Epithelial cell of esophagus (primary cell): ENCODE data around the gene BCAM.

Experiments used
- DNase-seq: peaks from one replicate; pipeline ENCODE4 v3.0.0; 2010; ENCODE audit warnings: low read depth
- H3K4me3 ChIP-seq: 2 replicates; pipeline ENCODE4 v1.5.1; 2011; ENCODE audit warnings: mild to moderate bottlenecking, low read length, control low read depth
- TF ChIP-seq, protein P1 (sequence below): IDR thresholded peaks from 2 replicates; pipeline ENCODE4 v1.5.1; 2011; ENCODE audit warnings: low read depth, mild to moderate bottlenecking, low read length, control low read depth, inconsistent platforms; ENCODE audit not compliant: insufficient read depth; ENCODE audit errors: missing control alignments

The BCAM gene

DNA sequence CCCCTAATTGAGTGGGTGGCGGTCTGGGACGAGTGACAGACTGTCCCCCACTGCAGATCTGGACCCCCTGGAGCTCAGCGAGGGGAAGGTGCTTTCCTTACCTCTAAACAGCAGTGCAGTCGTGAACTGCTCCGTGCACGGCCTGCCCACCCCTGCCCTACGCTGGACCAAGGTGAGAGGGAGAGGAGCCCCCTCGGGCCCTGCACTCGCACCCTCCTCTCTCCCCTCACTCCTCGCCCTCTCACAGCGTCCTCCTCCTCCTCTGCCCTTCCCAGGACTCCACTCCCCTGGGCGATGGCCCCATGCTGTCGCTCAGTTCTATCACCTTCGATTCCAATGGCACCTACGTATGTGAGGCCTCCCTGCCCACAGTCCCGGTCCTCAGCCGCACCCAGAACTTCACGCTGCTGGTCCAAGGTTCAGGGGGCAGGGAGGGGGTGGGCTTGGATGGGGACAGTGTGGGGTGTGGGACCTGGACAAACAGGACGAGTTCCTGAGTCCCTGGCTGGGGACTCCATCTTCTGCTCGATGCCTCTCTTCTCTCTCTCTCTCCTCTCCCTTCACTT, 9.6 kb downstream of the BCAM start:
- TF ChIP-seq, protein P1, sequence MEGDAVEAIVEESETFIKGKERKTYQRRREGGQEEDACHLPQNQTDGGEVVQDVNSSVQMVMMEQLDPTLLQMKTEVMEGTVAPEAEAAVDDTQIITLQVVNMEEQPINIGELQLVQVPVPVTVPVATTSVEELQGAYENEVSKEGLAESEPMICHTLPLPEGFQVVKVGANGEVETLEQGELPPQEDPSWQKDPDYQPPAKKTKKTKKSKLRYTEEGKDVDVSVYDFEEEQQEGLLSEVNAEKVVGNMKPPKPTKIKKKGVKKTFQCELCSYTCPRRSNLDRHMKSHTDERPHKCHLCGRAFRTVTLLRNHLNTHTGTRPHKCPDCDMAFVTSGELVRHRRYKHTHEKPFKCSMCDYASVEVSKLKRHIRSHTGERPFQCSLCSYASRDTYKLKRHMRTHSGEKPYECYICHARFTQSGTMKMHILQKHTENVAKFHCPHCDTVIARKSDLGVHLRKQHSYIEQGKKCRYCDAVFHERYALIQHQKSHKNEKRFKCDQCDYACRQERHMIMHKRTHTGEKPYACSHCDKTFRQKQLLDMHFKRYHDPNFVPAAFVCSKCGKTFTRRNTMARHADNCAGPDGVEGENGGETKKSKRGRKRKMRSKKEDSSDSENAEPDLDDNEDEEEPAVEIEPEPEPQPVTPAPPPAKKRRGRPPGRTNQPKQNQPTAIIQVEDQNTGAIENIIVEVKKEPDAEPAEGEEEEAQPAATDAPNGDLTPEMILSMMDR = no peak
- DNase-seq = no peak
- H3K4me3 ChIP-seq = no peak overlapping the region

DNA sequence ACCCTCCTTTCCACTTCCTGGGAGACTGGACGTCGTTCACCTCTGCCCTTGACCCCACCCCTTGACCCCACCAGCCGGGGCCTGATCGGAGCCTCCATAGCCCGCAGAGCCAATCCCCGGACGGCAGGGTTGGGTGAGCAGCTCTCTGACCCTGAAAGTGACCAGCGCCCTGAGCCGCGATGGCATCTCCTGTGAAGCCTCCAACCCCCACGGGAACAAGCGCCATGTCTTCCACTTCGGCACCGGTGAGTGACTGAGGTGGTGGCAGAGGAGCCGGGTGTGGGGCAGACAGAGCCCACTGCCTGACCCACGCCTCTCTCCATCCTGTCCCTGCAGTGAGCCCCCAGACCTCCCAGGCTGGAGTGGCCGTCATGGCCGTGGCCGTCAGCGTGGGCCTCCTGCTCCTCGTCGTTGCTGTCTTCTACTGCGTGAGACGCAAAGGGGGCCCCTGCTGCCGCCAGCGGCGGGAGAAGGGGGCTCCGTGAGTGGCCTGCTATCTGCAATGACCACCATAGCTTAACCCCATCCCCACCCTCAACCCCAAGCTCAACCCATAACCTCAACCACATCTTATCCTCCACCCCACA, 10.4 kb downstream of the BCAM start:
- H3K4me3 ChIP-seq = no peak overlapping the region
- TF ChIP-seq, protein P1 = no peak

DNA sequence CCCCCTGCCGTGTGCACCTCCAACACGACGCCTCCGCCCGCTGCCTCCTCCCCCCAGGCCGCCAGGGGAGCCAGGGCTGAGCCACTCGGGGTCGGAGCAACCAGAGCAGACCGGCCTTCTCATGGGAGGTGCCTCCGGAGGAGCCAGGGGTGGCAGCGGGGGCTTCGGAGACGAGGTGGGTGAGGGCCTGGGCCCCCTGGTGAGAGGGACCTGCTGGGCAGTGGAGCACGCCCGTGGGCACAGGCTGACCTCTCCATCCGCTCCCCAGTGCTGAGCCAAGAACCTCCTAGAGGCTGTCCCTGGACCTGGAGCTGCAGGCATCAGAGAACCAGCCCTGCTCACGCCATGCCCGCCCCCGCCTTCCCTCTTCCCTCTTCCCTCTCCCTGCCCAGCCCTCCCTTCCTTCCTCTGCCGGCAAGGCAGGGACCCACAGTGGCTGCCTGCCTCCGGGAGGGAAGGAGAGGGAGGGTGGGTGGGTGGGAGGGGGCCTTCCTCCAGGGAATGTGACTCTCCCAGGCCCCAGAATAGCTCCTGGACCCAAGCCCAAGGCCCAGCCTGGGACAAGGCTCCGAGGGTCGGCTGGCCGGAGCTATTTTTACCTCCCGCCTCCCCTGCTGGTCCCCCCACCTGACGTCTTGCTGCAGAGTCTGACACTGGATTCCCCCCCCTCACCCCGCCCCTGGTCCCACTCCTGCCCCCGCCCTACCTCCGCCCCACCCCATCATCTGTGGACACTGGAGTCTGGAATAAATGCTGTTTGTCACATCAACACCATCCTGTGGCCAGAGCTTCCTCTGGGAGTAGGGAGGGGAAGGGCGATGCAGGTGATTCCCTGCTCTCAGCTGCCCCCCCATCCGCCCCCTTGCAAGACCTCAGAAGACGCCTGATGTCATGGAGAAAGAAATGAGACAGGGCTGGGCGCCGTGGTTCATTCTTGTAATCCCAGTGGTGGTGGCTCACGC, 12.0 kb downstream of the BCAM start:
- no peak overlapping the region for H3K4me3 ChIP-seq
- DNase-seq = no peak
- TF ChIP-seq, protein P1 = no peak

More for the DNA sequence above, 10.4 kb downstream of the BCAM start:
- DNase-seq = no peak

GRCh38 chr19:44822177-44822576, 13.3 kb downstream of the BCAM start:
- H3K4me3 ChIP-seq = no peak overlapping the region
- no peak for DNase-seq
- TF ChIP-seq, protein P1 = no peak

DNA sequence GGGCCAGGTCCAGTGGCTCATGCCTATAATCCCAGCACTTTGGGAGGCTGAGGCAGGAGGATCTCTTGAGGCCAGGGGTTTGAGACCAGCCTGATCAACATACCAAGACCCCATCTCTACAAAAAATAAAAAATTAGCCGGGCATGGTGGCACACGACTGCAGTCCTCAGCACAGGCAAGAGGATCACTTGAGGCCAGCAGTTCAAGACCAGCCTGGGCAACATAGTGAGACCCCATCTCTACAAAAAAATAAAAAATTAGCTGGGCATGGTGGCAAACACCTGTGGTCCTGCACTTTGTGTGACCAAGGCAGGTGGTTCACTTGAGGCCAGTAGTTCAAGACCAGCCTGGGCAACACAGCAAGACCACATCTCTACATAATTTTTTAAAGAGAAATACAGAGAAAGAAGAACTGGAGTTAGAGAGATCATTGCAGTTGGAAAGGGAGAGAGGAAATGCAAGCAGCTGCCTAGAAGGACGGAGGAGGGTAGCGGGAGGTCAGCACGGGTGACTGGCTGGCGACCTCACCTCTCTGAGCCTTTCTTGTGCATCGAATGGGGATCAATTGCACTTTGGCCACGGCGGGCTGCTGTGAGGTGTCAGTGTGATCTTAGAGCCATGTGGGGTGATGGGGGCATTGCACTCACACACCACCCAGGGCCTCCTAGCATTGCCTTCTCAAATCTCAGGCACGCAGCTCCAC, 13.9 kb downstream of the BCAM start:
- H3K4me3 ChIP-seq = no peak overlapping the region
- no peak for DNase-seq
- TF ChIP-seq, protein P1 = no peak

- TF ChIP-seq, protein P1 = no peak
- H3K4me3 ChIP-seq = no peak overlapping the region
- no peak for DNase-seq
These were observed 14.4 kb downstream of the BCAM start for GRCh38 chr19:44823373-44823698.
